GM21390 (cell line): ENCODE results near the gene CTCF.
"Not testable (repeated sequence)": the region's sequence is repeated elsewhere in the genome, so short reads cannot be mapped to it uniquely, and the experiment has no call there.

ENCODE experiments used
- ATAC-seq: cut with Tn5 transposase; IDR thresholded peaks from one replicate; pipeline ENCODE4 v1.9.1; 2021; ENCODE audit not compliant: unreplicated experiment

Gene CTCF

GRCh38 chr16:67562526-67562917, at the start of gene CTCF:
CTCF (plus strand) TSS chr16:67562526; CDS start chr16:67610833, 48,307 bp downstream.
- ATAC-seq = peak; percentile 43

DNA sequence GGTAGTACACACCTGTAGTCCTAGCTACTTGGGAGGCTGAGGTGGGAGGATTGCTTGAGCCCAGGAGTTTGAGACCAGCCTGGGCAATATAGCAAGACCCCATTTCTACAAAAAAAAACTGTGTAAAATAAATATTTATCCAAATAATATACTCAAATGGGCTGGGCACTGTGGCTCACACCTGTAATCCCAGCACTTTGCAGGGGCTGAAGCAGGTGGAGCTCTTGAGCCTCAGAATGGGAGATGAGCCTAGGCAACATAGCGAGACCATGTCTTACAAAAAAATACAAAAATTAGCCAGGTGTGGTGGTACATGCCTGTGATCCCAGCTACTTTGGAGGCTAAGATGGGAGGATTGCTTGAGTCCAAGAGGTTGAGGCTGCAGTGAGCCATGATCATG, 48.4 kb upstream of the CTCF start:
- not testable (repeated sequence) for ATAC-seq

GRCh38 chr16:67514382-67514828, 47.9 kb upstream of the CTCF start:
- peak; percentile 53 for ATAC-seq

DNA sequence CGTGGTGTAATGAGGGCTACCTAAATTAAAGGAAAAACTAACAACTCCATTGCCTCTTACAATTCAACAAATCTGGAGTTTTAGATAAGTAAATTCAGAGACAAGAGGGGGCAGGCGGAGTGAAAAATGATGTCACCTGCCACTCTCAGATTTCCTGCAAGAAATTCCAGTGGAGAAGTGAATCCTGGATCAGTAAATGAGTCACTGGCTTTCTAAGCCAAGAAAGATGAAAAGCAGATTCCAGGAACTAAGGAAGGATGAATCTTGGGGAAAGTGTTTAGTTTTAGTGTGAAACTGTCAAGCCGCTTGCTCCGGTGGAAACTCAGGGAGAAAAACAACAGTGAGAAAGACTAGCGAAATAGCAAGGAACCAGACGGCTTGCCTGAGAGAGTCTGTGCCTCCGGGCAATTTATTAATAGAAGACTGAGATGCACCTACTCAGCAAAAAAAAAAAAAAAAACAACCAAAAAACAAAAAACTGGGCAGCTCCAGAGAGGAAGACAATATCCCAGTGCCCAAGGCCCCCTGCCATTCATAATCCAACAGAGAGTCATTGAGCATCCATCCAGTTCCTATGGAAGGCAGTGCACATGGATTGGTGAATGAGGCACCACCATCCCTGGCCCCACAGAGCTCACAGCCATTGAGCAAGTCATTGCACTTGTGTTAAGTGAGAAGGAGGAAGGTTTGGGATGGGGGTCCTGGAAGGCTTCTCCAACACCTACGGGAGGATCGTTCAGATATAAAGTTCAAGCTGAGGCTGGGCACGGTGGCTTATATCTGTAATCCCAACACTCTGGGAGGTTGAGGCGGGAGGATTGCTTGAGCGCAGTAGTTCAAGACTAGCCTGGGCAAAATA, 45.8 kb upstream of the CTCF start:
- no peak for ATAC-seq

DNA sequence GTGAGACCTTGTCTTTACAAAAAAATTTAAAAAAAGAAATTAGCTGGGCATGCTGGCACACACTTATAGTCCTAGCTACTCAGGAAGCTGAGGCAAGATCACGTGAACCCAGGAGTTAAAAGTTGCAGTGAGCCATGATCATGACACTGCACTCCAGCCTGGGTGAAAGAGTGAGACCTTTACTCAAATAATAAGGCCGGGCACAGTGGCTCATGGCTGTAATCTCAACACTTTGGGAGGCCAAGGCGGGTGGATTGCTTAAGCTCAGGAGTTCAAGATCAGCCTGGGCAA, 45.2 kb upstream of the CTCF start:
- ATAC-seq = no peak

- ATAC-seq = peak; percentile 41
Observed at GRCh38 chr16:67517661-67518423, 44.5 kb upstream of the CTCF start.

DNA sequence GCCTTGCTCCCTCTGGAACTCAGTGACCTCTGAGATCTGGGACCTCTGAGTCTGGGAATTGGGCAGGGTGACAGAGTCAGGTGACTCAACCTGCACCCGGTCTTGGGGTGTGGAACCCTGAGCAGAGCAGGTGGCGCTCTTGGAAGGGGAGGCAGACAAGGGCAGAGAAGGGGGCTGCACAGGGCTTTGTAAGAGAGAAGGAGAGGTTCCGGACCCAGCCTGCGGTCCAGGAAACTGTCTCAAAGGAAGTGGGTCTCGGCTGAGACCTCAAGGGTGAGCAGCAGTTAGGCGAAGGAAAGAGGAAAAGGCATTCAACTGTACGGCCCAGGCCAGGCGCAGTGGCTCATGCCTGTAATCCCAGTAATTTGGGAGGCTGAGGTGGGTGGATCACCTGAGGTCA, 43.6 kb upstream of the CTCF start:
- no peak for ATAC-seq

GRCh38 chr16:67519242-67519641, 43.1 kb upstream of the CTCF start:
- ATAC-seq = no peak

GRCh38 chr16:67521095-67521804, 41.1 kb upstream of the CTCF start:
- peak; percentile 59 for ATAC-seq

DNA sequence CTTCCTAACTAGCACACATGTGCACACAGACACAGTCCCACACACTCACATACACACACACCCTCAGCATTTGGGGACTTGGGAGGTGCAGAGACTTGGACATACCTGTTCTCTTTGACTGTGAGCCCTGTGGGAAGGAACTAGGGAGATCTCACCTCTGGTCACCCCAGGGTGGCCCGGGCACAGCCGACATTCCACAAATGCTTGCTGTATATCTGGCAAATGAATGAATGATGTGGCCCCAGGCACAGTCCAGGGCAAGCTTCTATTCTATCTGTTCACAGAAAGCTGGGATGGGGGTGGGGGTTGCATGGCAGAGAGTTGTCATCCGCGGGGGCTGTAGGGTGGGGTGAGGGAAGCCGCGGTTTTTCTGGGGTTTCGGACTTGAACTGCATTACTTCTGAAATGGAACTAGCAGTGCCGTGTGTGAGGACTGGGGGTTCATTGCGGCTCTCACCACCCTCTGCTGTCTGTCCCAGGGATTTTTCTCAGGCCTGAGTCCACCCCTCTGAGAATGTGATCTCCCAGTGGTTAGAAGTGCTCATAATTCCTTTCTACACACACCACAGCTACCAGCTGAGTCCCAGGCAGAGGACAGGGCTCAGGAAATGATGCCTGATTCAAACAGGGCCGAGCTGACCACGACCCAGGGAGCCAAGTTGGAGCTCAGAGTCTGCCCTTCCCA, 37.0 kb upstream of the CTCF start:
- ATAC-seq = no peak

DNA sequence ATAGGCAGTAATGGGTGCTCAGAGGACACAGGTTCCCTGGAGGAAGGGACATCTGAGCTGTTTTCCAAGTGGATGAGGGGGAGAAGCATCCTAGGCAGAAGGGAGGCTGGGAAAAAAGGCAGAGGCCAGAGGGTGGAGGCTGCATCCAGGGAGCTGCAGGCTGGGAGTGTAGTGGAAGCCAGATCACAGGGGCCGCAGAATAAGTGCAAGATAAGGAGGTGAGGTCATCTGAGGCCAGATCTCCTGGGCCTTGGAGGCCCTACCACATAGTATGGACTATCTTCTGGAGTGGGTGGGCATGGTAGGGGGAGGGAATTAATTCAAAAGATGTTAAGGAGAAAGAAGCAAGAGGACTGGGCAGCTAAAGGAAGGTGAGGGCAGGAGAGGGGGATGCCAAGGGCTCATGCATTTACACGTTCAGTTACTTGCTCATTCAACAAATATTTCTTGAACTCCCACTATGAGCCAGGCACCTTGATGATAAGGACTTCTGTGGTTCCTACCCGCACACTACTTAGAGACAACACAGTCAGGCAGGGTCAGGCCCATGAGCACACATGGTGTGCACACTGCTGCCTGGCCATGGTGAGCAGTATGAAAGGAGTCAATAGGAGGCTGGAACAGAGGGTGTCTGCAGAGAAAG, 36.1 kb upstream of the CTCF start:
- no peak for ATAC-seq

- ATAC-seq = no peak
Observed at GRCh38 chr16:67528222-67528869, 34.0 kb upstream of the CTCF start, which contains the start of gene RIPOR1. RIPOR1 (plus strand) TSS chr16:67528829; CDS start chr16:67538447, 9,618 bp downstream.

GRCh38 chr16:67528870-67529581, 33.3 kb upstream of the CTCF start:
- ATAC-seq = no peak

GRCh38 chr16:67529582-67530012, 32.7 kb upstream of the CTCF start:
- ATAC-seq = no peak

DNA sequence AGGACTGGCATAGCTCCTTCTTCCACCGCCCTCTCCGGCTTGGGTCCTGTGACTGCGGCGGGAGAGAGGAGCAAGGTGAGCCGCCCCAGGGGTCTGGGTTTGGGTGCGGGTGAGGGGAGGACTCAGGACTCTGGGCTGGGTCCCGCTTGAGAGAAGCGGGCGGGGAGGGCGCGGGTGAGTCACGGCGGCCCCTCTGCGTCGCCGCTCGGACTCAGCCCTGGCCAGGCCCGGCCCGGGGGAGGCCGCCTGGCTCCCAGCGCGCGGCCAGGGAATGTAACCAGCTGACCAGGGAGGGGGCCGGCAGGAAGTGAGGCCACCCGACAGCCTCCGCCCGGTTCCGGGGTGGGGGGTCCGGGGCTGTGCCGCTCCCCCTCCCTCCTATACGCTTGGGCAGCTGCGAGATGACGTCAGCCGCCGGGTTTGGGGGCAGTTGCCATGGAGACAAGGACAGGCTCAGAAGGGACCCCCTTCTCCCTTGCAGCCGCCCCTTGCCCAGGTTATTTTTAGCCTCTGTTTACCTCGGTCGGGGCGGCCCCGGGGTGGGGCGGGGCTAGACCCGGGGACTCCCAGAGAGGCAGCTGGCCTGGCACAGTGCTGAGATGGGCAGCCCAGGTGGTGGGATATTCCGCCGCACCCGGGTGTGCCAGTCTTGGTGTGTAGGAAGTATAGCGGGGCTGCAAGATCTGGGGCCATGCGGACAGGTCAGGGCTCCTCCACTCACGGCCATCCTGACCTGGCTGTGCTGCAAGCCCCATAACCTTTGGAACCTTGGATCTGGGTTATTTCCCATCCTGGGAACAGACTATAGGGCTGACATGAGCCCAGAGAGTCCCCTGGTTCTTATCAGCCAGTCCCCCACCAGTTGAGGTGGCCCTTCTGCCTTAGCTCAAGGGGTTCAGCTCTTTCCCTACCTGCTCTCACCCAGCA, 32.0 kb upstream of the CTCF start:
- no peak for ATAC-seq

GRCh38 chr16:67531247-67531646, 31.1 kb upstream of the CTCF start:
- ATAC-seq = no peak

DNA sequence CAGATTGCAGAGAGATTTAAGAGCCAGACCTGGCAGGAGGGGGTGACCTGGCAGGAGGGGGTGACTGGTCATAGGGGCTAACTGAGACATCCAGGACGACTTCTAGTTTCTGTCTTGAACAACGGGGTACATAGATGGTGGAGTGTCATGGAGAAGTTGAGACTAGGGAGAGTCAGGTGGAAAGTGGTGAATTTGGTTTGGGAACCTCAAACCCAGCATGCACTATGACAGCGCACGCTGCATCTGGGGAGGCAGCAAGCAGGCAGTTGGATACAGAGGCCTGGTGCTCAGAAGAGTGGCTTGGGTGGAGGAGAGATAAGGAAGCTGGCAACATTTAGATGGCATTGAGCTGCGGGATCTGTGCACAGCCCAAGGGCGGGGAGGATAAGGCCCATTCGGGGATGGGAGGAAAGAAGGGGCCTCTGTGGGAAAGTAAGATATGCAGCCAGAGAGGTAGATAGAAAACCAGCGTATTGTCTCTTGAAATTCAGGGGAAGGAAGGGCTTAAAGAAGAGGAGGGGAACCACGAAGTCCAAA, 29.2 kb upstream of the CTCF start:
- ATAC-seq = no peak

DNA sequence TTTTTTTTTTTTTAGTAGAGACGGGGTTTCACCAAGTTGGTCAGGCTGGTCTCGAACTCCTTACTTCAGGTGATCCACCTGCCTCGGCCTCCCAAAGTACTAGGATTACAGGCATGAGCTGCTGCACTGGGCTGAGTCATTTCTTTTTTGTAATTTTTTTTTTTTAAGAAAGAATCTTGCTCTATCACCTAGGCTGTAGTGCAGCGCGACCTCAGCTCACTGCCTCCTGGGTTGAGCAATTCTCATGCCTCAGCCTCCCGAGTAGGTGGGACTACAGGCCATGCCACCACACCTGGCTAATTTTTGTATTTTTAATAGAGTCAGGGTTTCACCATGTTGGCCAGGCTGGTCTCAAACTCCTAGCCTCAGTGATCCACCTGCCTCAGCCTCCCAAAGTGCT, 28.3 kb upstream of the CTCF start:
- not testable (repeated sequence) for ATAC-seq
